Stromal cell of bone marrow (primary cell): ENCODE results near the gene MLH3.
A peak's percentile ranks its signal among the peaks of the same experiment; 100 is the strongest.
"Not testable (repeated sequence)": the region's sequence is repeated elsewhere in the genome, so short reads cannot be mapped to it uniquely, and the experiment has no call there.

Source experiments
- DNase-seq: peaks from one replicate; pipeline ENCODE4 v3.0.0-alpha.2; 2012; ENCODE audit warnings: low read depth

The MLH3 gene

DNA sequence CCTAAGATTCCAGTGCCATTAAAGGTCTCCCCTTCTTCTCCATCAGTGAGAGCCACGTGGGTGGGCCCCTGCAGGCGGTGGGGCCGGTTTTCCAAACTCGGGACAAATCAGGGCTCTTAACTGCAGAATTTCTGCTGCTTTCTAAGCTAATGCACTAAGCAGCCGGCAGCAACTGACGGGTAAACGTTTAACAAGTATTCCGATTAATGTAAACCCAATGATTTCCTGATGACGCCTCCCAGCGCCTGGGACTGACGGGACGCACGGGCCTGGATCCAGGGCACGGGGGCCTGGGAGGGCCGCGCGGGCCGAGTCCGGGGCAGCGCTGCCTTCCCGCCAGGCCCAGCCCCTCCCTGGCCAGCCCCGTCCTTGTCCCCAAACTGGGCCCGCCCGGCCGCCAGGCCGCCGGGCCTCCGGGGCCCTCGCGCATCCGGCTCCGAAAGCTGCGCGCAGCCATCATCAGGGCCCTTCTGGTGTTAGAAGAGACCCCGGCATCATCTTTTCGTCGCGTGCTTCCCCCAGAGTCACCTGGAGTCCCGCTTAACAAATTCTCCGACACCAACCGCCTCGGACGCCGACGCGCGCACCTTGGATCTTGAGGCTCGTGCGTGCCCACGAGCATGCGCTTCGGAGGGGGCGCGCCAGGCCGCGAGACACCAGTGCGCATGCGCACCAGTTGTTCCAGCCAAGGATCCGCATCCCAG is at the start of gene MLH3:
Gene MLH3 (minus strand): TSS at position 616 of the 704 bp plus-strand sequence. CDS start 1,812 bp downstream, outside the sequence.
- DNase-seq, result peak; percentile 48

GRCh38 chr14:75098682-75099081 is 47.4 kb upstream of the MLH3 start:
- no peak for DNase-seq

DNA sequence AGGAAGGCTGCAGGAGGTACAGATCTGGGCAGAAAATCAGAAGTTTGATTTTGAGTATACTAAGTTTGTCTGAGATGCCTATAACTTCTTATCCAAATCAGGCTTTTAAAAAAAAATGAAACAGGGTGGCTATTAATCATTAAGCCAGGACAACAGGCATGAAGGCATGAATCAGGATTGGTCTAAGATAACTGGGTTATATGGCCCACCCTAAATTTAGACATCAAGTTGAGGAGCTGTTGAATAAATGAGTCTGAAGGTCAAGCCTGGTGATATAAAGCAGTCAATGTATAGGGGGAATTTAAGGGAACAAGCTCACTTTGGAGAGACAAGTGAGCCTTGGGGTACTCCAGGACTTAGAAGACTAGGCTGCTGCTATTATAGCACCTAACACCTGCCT is 46.9 kb upstream of the MLH3 start:
- DNase-seq, result no peak

- no peak for DNase-seq
These were observed 45.7 kb upstream of the MLH3 start for GRCh38 chr14:75096959-75097358.

GRCh38 chr14:75095690-75096089 is 44.4 kb upstream of the MLH3 start:
- no peak for DNase-seq

- peak; percentile 72 for DNase-seq
These were observed 43.6 kb upstream of the MLH3 start for GRCh38 chr14:75094896-75095295.

DNA sequence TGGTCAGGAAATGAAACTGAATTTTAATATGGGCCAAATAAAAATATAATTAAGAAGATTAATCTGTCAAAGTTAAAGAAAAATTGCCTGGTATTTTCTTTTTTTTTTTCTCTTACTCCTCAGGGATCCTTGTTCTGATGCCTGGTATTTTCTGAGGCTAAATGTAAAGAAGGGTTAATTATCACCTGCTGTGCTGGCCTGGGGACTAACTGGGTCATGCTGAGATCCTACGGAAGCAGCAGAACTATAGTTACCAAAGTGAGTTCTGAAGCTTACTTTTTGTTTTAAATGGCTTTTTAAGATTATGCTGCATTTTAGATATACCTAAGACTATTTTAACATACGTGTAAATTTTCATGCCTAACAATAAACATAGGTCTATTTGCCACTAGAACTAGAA is 41.4 kb upstream of the MLH3 start:
- no peak for DNase-seq

- DNase-seq, result no peak
These were observed 40.0 kb upstream of the MLH3 start for GRCh38 chr14:75091251-75091650.

- DNase-seq, result no peak
These were observed 39.1 kb upstream of the MLH3 start for GRCh38 chr14:75090353-75090752.

GRCh38 chr14:75088566-75089373 is 37.5 kb upstream of the MLH3 start:
- DNase-seq, result peak; percentile 44

DNA sequence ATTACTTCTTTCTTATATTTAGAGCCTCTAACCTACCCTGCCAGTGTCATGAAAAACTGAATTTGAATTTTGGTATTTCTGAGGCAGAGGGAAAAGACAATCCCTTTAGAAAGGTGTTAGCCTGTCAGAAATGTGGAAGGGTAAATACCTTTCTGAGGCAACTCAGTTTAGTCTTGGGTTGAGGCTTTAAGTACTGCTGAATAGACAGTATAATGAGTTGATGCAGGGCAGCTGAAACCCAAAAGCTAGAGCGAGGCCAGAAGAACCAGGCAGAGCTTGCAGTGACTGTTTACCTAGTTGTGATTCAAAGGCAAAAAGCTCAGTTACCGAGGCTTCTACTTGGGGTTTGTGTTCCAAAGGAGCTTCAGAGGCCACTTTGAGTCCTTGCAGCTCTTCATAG is 36.9 kb upstream of the MLH3 start:
- DNase-seq, result no peak

GRCh38 chr14:75084513-75084912 is 33.2 kb upstream of the MLH3 start:
- DNase-seq, result no peak

GRCh38 chr14:75083271-75083670 is 32.0 kb upstream of the MLH3 start:
- DNase-seq, result no peak

GRCh38 chr14:75081660-75082229 is 30.5 kb upstream of the MLH3 start:
- no peak for DNase-seq

DNA sequence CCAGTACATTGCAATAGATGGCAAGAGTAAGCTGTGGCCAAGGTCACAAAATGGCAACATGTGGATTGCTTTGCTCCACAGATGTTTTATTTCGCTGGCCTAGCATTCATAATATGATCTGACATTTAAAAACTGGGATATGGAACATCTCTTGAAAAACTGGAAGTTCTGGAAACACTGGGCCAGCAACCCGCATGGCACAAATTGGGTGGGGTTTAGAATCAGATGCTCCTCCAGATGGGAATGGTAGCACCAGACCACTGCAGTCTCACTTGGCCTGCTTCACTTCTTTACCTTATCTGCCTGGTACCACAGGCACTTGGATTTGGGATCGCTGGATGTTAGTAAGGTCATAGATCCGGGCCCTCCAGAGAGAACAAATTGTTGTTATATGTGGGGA is 28.3 kb upstream of the MLH3 start:
- DNase-seq, result no peak

- DNase-seq, result no peak
These were observed 26.5 kb upstream of the MLH3 start for GRCh38 chr14:75077794-75078193.

- DNase-seq, result no peak
These were observed 19.1 kb upstream of the MLH3 start for GRCh38 chr14:75070383-75070782.

GRCh38 chr14:75069811-75070145 is 18.5 kb upstream of the MLH3 start:
- DNase-seq, result no peak

GRCh38 chr14:75069121-75069810 is 18.0 kb upstream of the MLH3 start, which contains the start of gene ZC2HC1C:
Gene ZC2HC1C, plus strand, starts transcription at chr14:75069641. Its CDS starts 933 bp downstream, at chr14:75070574.
- DNase-seq, result peak; percentile 84

DNA sequence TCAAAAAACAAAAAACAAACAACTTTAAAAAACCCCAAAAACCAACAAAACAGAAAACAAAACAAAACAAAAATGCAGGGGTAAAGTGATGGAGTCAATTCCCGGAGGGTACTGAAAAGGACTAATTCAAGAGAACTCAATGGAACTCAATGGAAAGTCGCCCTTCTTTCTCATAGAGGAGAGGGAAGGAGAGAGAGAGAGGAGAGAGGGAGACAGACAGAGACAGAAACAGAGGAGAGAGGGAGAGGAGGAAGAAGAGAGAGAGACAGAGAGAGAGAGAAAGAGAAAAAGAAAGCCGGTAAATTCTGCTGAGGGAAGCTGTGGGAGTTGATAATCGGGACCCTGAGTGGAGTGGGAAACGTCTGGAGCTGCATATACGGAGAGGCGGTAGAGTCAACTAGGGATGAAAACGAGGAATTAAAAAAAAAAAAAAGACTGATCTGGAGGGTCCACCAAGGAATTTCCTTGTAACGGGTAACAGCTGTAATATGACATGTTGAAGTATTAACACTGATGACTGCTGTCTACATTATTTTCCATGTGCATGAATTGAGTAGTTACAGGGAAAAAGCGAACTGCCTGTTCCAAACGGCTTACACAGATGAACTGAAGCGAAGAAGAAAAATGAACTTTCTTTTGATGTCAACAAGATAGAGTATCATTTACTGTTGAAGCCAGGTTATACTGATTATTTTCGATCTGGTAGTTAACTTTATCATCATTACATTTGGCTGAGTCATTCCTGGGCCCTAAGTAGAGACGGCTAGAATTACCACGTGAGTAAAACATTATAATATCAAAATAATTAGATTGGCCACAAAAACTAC is 17.2 kb upstream of the MLH3 start:
- DNase-seq, result no peak

DNA sequence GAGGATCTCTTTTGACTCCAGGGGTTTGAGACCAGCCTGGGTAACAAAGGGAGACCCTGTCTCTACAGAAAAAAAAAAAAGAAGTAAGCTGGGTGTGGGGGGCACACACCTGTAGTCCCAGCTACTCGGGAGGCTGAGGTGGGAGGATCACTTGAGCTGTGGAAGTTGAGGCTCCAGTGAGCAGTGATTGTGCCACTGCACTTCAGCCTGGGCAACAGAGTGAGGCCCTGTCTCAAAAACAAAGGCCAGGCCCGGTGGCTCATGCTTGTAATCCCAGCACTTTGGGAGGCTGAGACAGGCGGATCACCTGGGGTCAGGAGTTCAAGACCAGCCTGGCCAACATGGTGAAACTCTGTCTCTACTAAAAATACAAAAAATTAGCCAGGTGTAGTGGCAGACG is 16.5 kb upstream of the MLH3 start:
- not testable (repeated sequence) for DNase-seq

GRCh38 chr14:75067212-75067611 is 15.9 kb upstream of the MLH3 start:
- DNase-seq, result no peak
